GM23248 (cell line): ENCODE measurements around the gene SLC35F4.

Experiments used
- EZH2 ChIP-seq: fragments of 200-600 bp; sonication (generic); IDR thresholded peaks from 2 replicates; pipeline ENCODE4 v1.6.1; 2018; ENCODE audit warnings: antibody characterized with exemption, mild to moderate bottlenecking; ENCODE audit not compliant: insufficient read depth, poor library complexity, severe bottlenecking
- EZH2phosphoT487 ChIP-seq: fragments of 200-600 bp; sonication (generic); IDR thresholded peaks from 2 replicates; pipeline ENCODE4 v1.6.1; 2018; ENCODE audit warnings: antibody characterized with exemption, moderate library complexity, mild to moderate bottlenecking, low read depth; ENCODE audit not compliant: insufficient read depth

GRCh38 chr14:57530571-57530970 is 335.3 kb downstream of the SLC35F4 start:
- TF ChIP-seq EZH2: no peak
- no peak for TF ChIP-seq EZH2phosphoT487
